ENCODE measurements around the gene IL10. TPM values are rescaled to one million over a fixed set of nuclear protein-coding genes. Genes with fewer than 3 reads are reported as not detected.

IL10 gene
- polyA plus RNA-seq, 1 donor (not counting 4 experiments of a cell fraction or from before 2014, with no cell fraction given), result not detected

DNA sequence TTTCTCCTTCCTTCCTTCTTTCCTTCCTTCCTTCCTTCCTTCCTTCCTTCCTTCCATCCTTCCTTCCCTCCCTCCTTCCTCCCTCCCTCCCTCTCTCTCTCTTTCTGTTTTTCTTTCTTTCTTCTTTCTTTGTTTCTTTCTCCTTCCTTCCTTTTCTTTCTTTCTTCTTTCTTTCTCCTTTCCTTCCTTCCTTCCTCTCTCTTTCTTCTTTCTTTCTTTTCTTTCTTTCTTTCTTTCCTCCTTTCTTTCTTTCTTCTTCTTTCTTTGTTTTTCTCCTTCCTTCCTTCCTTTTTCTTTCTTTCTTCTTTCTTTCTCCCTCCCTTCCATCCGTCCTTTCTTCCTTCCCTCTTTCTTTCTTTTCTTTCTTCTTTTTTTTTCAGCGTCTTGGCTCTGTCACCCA, 19.8 kb downstream of the IL10 start:
- Histone ChIP-seq H3K4me2 (ENCODE audit: control insufficient read depth, extremely low read depth, insufficient read depth, low read depth, low read length) (no peak overlapping the region), H3K27ac (ENCODE audit: control insufficient read depth, insufficient read depth, low read length) (no peak overlapping the region), H3K9ac (ENCODE audit: control insufficient read depth, extremely low read depth, insufficient read depth, low read length) (no peak overlapping the region), H3K9me3 (ENCODE audit: control insufficient read depth, low read depth, low read length) (no peaks in the 10 kb centered on the region), H3K27me3 (ENCODE audit: control insufficient read depth, extremely low read depth, insufficient read depth, low read length) (peaks cover 5% of the 10 kb centered on the region), H4K20me1 (ENCODE audit: control insufficient read depth, extremely low read depth, insufficient read depth, low read length) (no peaks in the 10 kb centered on the region), H3K4me1 (ENCODE audit: control insufficient read depth, extremely low read depth, insufficient read depth, low read length) (no peaks in the 10 kb centered on the region), H3K79me2 (ENCODE audit: control insufficient read depth, insufficient read depth, low read length) (no peaks in the 10 kb centered on the region), H2AFZ (ENCODE audit: control insufficient read depth, low read length) (no peak overlapping the region), H3K4me3 (ENCODE audit: control insufficient read depth in 2 of 3, extremely low read depth in 1 of 3, insufficient read depth in 2 of 3, low read depth in 1 of 3, low read length in 3 of 3) (no peak overlapping the region), H3K9me1 (ENCODE audit: control insufficient read depth, extremely low read depth, insufficient read depth, low read length) (no peaks in the 10 kb centered on the region), H3K36me3 (ENCODE audit: control insufficient read depth in 2 of 2, extremely low read depth in 1 of 2, insufficient read depth in 2 of 2, low read length in 2 of 2) (no peaks in the 10 kb centered on the region)
- FAIRE-seq (no peak), DNase-seq (ENCODE audit: low read depth, low spot score) (no peak)
- no peak for TF ChIP-seq EZH2 (IDR thresholded peaks at IDR 0.05; ENCODE audit: low read length)
- TF ChIP-seq, protein P1, sequence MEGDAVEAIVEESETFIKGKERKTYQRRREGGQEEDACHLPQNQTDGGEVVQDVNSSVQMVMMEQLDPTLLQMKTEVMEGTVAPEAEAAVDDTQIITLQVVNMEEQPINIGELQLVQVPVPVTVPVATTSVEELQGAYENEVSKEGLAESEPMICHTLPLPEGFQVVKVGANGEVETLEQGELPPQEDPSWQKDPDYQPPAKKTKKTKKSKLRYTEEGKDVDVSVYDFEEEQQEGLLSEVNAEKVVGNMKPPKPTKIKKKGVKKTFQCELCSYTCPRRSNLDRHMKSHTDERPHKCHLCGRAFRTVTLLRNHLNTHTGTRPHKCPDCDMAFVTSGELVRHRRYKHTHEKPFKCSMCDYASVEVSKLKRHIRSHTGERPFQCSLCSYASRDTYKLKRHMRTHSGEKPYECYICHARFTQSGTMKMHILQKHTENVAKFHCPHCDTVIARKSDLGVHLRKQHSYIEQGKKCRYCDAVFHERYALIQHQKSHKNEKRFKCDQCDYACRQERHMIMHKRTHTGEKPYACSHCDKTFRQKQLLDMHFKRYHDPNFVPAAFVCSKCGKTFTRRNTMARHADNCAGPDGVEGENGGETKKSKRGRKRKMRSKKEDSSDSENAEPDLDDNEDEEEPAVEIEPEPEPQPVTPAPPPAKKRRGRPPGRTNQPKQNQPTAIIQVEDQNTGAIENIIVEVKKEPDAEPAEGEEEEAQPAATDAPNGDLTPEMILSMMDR (optimal IDR thresholded peaks at IDR 0.05 in 1 of 3, IDR thresholded peaks at IDR 0.05 in 1 of 3, conservative IDR thresholded peaks at IDR 0.05 in 1 of 3; ENCODE audit: extremely low read depth in 1 of 3, insufficient read depth in 2 of 3, low read length in 3 of 3), result no peak
- dilution Hi-C loops (cut with MboI; ENCODE audit: extremely low pct_ligation_motif_present, low sequenced_read_pairs), result loop anchor here (25.0 kb wide), 1 partner anchor 235 kb away; no protein-coding TSS in a partner anchor

DNA sequence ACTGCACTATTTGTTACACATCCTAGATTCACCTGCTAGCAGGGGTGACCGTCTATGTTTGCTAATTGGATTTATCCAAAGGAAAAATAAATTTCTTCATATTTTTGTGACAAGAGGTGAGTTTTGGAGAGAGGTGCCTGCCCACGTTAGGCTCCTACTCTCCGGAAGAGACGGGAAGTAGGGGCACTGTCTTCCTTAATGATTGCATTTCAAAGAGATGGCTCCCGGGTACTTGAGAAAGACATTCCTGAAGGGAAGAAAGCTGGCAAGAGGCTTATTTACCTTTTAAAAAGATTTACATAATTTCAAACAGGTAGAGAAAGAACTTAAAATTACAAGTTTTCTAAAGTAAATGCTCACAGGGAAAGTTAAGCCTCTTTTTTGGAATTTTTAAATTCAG, 20.4 kb downstream of the IL10 start:
- Histone ChIP-seq H3K36me3 (ENCODE audit: control insufficient read depth in 2 of 2, extremely low read depth in 1 of 2, insufficient read depth in 2 of 2, low read length in 2 of 2) (no peaks in the 10 kb centered on the region), H3K4me3 (ENCODE audit: control insufficient read depth in 2 of 3, extremely low read depth in 1 of 3, insufficient read depth in 2 of 3, low read depth in 1 of 3, low read length in 3 of 3) (no peak overlapping the region), H3K9me1 (ENCODE audit: control insufficient read depth, extremely low read depth, insufficient read depth, low read length) (no peaks in the 10 kb centered on the region), H3K9ac (ENCODE audit: control insufficient read depth, extremely low read depth, insufficient read depth, low read length) (no peak overlapping the region), H3K27ac (ENCODE audit: control insufficient read depth, insufficient read depth, low read length) (no peak overlapping the region), H3K4me1 (ENCODE audit: control insufficient read depth, extremely low read depth, insufficient read depth, low read length) (no peaks in the 10 kb centered on the region), H3K9me3 (ENCODE audit: control insufficient read depth, low read depth, low read length) (no peaks in the 10 kb centered on the region), H3K79me2 (ENCODE audit: control insufficient read depth, insufficient read depth, low read length) (no peaks in the 10 kb centered on the region), H3K27me3 (ENCODE audit: control insufficient read depth, extremely low read depth, insufficient read depth, low read length) (peaks cover 5% of the 10 kb centered on the region), H3K4me2 (ENCODE audit: control insufficient read depth, extremely low read depth, insufficient read depth, low read depth, low read length) (no peak overlapping the region), H4K20me1 (ENCODE audit: control insufficient read depth, extremely low read depth, insufficient read depth, low read length) (no peaks in the 10 kb centered on the region), H2AFZ (ENCODE audit: control insufficient read depth, low read length) (no peak overlapping the region)
- TF ChIP-seq EZH2 (IDR thresholded peaks at IDR 0.05; ENCODE audit: low read length), result no peak
- TF ChIP-seq, protein P1 (optimal IDR thresholded peaks at IDR 0.05 in 1 of 3, IDR thresholded peaks at IDR 0.05 in 1 of 3, conservative IDR thresholded peaks at IDR 0.05 in 1 of 3; ENCODE audit: extremely low read depth in 1 of 3, insufficient read depth in 2 of 3, low read length in 3 of 3), result no peak
- peak; percentile 73 for FAIRE-seq
- dilution Hi-C loops (cut with MboI; ENCODE audit: extremely low pct_ligation_motif_present, low sequenced_read_pairs), result loop anchor here (25.0 kb wide), 1 partner anchor 235 kb away; no protein-coding TSS in a partner anchor
- DNase-seq (ENCODE audit: low read depth, low spot score), result no peak

Measured in keratinocyte (primary cell).